NCI-H2081 treated with DMSO at 0.1 percent for 48 hours (cell line): Measurements from ENCODE around the gene LMO7.

Experiments
- DNase-seq: peaks from one replicate; lab custom pipeline; 2025; lab: John Stamatoyannopoulos, UW

LMO7 gene

DNA sequence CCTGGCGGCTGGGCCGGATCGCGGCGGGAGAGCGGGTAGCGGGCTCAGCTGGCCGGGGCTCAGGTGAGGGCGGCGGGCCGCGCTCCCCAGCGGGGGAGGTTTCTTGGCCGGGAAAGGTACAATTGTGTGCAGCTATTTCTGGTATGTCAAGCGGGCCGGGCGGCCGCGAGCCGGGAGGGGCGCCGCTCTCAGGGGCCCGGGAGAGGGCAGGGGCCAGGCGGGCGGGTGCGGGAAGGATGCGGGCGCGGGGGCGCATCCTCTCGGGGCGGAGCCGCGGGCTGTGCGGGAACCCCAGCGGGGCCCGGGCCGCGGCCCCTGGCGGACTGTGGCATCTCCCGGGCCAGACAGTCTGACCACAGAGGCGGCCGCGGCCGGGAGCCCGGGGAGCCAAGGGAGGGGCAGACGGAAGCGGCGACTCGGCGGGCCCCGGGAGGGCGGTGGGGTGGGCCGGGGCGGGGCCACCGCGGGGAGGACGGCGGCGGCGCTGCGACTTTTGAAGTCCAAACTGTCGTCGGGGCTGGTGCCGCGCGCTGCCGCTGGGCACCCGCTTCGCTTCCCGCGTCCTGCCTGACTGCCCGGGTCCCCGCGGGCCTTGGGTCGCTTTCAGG is at the start of gene LMO7:
Gene LMO7 (plus strand): TSS at position 503 of the 608 bp plus-strand sequence. CDS start 328 bp downstream, outside the sequence.
- no peak for DNase-seq

DNA sequence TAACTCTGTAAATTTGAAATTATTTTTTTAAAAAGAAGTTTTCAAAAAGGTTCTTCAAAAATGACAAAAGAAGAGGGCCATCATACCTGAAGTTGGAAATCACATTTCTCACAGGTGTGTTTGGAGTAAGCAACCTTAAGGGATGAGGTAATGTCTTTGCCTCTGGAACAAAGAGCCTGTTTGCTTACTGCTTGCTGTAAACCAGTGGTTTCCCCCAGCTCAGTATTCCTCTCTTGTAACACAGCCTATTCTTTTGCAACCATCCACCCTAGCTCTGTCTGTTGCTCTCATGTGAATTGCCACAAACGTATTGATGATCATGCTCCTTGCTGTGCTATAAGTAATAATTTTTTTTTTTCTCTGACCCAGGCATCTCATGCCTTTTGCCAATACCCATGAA is 48.5 kb upstream of the LMO7 start:
- no peak for DNase-seq

DNA sequence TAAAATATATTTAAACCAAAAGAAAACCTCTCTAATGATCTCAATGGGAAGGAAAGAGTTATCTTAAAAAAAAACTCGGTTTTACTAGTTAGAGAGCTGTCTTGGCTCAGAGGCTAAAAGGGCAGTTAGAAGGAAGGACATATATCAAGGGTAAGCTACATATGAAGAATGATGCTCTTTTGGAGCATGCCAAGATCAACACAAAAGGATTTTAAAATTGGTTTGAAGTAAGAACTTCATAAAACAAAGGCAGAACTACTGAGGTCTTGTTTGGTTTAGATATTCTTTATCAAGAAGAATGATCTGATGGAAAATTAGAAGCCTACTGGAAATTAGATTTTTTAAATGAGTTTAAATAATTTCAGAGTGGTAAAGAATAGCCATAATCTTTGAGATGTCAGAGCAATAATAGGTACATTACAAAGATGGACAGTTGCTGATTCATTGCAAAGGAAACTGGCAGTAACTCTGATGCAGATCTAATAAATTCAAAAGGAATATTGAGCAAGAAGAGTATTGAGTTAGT is 39.4 kb upstream of the LMO7 start:
- DNase-seq, result no peak

DNA sequence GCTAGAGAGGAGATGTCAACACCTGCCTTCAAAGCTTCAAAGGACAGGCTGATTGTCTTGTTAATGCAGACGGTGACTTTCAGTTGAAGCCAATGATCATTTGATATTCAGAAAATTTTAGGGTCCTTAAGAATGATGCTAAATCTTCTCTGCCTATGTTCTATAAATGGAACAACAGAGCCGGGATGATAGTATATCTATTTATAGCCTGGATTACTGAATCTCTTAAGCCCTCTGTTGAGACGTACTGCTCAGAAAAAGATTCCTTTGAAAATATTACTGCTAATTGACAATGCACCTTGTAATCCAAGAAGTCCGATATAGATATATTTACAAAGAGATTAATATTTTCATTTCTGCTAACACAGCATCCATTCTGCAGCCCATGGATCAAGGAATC is 35.8 kb upstream of the LMO7 start:
- DNase-seq, result no peak

DNA sequence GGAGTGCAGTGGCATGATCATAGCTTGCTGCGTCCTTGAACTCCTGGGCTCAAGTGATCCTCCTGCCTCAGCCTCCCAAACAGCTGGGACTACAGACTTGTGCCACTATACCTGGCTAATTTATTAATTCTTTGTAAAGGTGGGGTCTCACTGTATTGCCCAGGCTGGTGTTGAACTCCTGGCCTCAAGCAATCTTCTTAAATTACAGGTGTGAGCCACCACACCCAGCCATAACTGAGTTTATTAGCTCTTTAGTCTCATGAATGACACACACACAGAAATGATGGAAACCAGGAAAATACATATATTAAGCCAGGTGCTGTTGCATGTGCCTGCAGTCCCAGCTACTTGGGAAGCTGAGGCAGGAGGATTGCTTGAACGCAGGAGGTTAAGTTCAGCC is 33.1 kb upstream of the LMO7 start:
- no peak for DNase-seq

GRCh38 chr13:75607447-75607846 is 28.7 kb upstream of the LMO7 start:
- no peak for DNase-seq

- no peak for DNase-seq
These were observed 25.7 kb upstream of the LMO7 start for GRCh38 chr13:75610466-75610865.

DNA sequence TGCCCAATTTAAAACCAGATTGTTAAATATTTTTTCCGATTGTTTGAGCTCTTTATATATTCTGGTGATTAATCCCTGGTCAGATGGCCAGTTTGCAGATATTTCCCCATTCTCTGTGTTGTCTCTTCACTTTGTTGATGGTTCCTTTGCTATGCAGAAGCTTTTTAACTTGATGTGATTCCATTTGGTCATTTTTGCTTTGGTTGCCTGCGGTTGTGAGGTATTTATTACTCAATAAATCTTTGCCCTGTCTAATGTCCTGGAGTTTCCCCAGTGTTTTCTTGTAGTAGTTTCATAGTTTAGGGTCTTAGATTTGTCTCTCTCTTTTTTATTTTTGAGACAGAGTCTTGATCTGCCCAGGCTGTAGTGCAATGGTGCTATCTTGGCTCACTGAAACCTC is 23.8 kb upstream of the LMO7 start:
- DNase-seq, result no peak

- DNase-seq, result no peak
These were observed 18.9 kb upstream of the LMO7 start for GRCh38 chr13:75617230-75617629.

- no peak for DNase-seq
These were observed 17.8 kb upstream of the LMO7 start for GRCh38 chr13:75618308-75618707.

DNA sequence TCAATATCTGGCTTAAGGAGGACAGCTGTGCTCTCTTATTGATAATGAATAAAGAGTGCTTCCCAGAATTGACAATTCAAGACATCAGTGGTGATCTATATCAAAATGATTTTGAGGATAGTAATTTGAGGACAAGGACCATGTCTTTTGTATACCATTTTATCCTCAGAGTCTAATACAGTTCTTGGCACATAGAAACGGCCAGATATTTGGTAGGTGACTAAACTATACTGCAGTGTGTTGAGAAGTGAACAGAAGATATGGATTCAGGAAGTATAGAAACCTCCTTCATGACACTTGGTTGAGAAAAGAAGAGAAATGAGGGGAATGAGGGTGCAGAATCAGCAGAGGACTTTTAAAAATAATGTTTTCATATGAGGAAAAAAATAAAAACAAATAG is 16.1 kb upstream of the LMO7 start:
- DNase-seq, result no peak

- DNase-seq, result no peak
These were observed 15.0 kb upstream of the LMO7 start for GRCh38 chr13:75621147-75621546.

- no peak for DNase-seq
These were observed 7.3 kb upstream of the LMO7 start for GRCh38 chr13:75628801-75629200.

DNA sequence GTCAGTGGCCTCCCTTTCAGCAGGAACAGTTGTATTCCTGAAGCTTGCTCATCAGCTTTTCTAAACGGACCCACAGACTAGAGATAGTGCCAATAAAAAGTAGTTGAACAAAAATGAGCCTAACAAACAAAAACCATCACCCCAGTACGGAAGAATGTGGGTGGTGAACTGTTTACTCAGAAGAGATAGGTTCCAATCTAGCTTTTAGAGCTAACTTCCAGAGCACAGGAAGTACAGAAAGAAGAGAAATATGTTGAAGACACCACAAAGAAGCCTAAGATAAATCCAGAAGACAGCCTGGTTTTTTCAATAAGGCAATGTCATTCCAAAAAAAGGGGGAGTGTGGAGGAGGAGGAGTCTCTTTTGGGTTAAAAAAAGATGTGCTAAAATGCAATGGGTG is 2.8 kb upstream of the LMO7 start:
- DNase-seq, result no peak

GRCh38 chr13:75635101-75635827 is 866 bp upstream of the LMO7 start:
- DNase-seq, result no peak

GRCh38 chr13:75636436-75637180 is 478 bp downstream of the LMO7 start:
- no peak for DNase-seq

- DNase-seq, result no peak
These were observed 1.1 kb downstream of the LMO7 start for GRCh38 chr13:75637181-75637750.

- no peak for DNase-seq
These were observed 3.3 kb downstream of the LMO7 start for GRCh38 chr13:75639454-75639853.

DNA sequence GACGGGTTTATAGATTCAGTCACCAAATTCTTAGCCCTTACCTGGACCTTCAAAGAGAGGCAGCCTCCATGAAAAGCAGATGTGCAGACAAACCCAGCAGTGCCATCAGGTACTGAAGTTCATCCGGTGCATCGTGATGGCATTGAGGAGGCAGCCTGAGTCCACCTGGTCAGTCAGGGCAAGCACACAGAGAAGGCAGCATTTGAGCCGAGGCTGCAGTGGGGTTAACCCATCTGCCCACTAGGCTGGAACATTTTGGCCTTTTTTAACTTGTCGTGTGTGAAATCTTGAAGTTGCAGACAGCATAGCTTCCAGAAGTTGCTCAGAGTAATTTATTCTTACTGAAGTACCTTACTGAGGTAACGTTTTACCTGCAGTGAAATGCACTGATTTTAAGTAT is 4.9 kb downstream of the LMO7 start:
- no peak for DNase-seq

GRCh38 chr13:75643182-75643581 is 7.1 kb downstream of the LMO7 start:
- DNase-seq, result no peak

DNA sequence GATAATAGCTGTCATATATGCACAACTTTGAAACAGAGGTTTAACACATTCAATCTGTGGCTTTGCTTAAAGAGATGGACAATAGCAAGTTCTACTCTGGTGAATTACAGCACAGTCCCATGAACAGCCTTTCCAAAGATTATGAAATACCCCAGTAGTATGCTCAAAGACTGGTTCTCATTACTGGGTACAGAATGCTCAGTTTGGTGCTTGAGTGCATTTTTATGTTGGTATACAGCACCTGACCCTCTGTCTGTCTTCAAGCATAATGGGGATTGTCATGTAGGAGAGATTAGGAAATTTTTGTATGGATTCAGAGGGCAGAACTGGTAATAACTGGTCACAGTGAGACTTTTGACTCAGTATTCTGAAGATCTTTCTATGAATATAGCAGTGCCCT is 7.6 kb downstream of the LMO7 start:
- no peak for DNase-seq

DNA sequence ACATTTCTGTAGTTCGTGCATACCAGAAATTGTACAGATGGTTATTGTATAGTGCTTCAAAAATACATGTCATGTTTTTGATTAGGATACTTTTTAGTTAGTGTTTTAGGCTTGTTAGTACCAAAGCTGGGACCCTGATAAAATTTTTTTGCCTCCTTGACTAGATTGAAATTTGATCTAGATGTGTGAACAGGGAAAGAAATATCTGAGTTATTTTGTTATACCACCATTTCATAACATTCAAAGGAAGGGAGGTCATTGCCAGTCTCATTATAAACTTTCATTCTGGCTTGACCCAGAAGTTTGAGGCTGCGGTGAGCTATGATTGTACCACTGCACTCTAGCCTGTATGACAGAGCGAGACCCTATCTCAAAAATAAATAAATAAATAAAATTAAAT is 9.0 kb downstream of the LMO7 start:
- no peak for DNase-seq
